GM10266 (cell line): ENCODE results near the gene ERC2.

Source experiments
- DNase-seq: peaks from one replicate; pipeline ENCODE4 v3.0.0; 2012; ENCODE audit errors: extremely low spot score
- CTCF ChIP-seq: IDR thresholded peaks from 2 replicates; pipeline ENCODE4 v1.5.1; 2012; ENCODE audit warnings: mild to moderate bottlenecking, low read depth; ENCODE audit not compliant: control insufficient read depth, insufficient read depth; ENCODE audit errors: missing control alignments

ERC2 gene

GRCh38 chr3:55639896-55640765 is 828.1 kb downstream of the ERC2 start:
- DNase-seq = no peak
- no peak for TF ChIP-seq CTCF

GRCh38 chr3:55639143-55639542 is 829.1 kb downstream of the ERC2 start:
- no peak for DNase-seq
- TF ChIP-seq CTCF = no peak

- no peak for DNase-seq
- no peak for TF ChIP-seq CTCF
These were observed 830.2 kb downstream of the ERC2 start for GRCh38 chr3:55637906-55638638.

GRCh38 chr3:55636300-55637195 is 831.7 kb downstream of the ERC2 start:
- TF ChIP-seq CTCF = no peak

GRCh38 chr3:55634345-55634744 is 833.9 kb downstream of the ERC2 start:
- TF ChIP-seq CTCF = no peak
- no peak for DNase-seq

More at GRCh38 chr3:55636300-55637195, 831.7 kb downstream of the ERC2 start:
- DNase-seq = no peak

GRCh38 chr3:55633333-55633732 is 834.9 kb downstream of the ERC2 start:
- TF ChIP-seq CTCF = no peak
- DNase-seq = no peak
